H54 (cell line): ENCODE results near the gene CARMIL1.

Experiments
- DNase-seq: peaks from one replicate; pipeline ENCODE4 v3.0.0; 2011; ENCODE audit warnings: low spot score, mixed read lengths; ENCODE audit not compliant: insufficient read length
- FAIRE-seq: peaks from 3 replicates; lab custom pipeline; 2011; peaks lifted over from hg19 to GRCh38; lab: Jason Lieb, UNC
- POLR2A ChIP-seq: IDR thresholded peaks from 2 replicates; pipeline ENCODE4 v1.6.1; 2011; ENCODE audit warnings: low read depth, mild to moderate bottlenecking, low read length

CARMIL1 gene

DNA sequence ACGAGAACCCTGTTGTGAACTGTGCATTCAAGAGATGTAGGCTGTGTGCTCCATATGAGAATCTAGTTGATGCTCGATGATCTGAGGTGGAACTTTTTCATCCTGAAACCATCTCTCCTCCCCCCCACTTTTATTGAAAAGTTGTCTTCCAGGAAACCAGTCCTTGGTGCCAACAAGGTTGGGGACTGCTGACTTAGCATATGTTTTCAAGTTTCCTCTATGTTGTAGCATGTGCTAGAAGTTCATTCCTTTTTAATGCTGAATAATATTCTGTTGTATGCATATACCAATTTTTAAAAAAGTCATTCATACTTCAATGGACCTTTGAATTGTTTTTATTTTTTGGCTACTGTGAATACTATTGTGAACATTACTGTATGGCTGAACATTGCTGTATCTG, 27.2 kb downstream of the CARMIL1 start:
- no peak for FAIRE-seq
- TF ChIP-seq POLR2A, result no peak
- DNase-seq, result no peak

DNA sequence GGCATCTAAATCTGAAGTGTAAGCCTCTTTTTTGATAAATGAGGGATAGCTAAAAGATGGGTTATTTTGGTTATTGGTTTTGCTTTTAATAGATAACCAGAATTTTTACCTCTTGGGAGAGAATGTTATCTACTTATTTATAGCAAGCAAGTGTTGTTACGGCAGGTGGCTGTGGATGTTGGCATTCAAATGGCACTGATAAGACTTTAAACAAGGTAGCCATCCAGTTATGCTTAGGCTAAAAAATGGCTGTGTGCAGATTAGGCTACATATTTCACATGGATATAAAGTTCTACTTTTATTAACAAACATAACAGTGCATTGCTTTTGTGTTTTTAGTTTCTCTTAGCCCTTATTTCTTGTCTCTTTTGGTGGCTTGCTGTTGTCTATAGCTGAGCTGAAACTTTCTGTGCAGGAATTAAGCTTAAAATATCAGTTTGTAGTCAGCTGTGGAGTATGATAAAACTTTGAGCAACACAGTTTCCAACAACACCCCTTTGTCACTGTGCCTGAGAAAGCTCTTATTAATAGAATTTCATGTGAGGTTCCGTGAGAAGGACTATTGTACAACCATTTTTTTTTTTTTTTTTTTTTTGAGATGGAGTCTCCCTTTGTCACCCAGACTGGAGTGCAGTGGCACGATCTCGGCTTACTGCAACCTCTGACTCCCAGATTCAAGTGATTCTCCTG, 28.8 kb downstream of the CARMIL1 start:
- TF ChIP-seq POLR2A, result no peak
- no peak for FAIRE-seq
- DNase-seq, result no peak

- no peak for FAIRE-seq
- no peak for DNase-seq
- TF ChIP-seq POLR2A, result no peak
These were observed 30.7 kb downstream of the CARMIL1 start for GRCh38 chr6:25309886-25310285.

- DNase-seq, result peak; percentile 26
- no peak for TF ChIP-seq POLR2A
- FAIRE-seq, result peak; percentile 95
These were observed 32.2 kb downstream of the CARMIL1 start for GRCh38 chr6:25311331-25311840.

- no peak for DNase-seq
These were observed 33.0 kb downstream of the CARMIL1 start for GRCh38 chr6:25312034-25312620.

GRCh38 chr6:25312703-25313102, 33.5 kb downstream of the CARMIL1 start:
- TF ChIP-seq POLR2A, result no peak
- peak; percentile 15 for DNase-seq
- peak; percentile 68 for FAIRE-seq

More at GRCh38 chr6:25312034-25312620, 33.0 kb downstream of the CARMIL1 start:
- no peak for TF ChIP-seq POLR2A
- FAIRE-seq, result peak; percentile 15

- no peak for TF ChIP-seq POLR2A
- DNase-seq, result no peak
- FAIRE-seq, result no peak
These were observed 35.5 kb downstream of the CARMIL1 start for GRCh38 chr6:25314509-25315175.

DNA sequence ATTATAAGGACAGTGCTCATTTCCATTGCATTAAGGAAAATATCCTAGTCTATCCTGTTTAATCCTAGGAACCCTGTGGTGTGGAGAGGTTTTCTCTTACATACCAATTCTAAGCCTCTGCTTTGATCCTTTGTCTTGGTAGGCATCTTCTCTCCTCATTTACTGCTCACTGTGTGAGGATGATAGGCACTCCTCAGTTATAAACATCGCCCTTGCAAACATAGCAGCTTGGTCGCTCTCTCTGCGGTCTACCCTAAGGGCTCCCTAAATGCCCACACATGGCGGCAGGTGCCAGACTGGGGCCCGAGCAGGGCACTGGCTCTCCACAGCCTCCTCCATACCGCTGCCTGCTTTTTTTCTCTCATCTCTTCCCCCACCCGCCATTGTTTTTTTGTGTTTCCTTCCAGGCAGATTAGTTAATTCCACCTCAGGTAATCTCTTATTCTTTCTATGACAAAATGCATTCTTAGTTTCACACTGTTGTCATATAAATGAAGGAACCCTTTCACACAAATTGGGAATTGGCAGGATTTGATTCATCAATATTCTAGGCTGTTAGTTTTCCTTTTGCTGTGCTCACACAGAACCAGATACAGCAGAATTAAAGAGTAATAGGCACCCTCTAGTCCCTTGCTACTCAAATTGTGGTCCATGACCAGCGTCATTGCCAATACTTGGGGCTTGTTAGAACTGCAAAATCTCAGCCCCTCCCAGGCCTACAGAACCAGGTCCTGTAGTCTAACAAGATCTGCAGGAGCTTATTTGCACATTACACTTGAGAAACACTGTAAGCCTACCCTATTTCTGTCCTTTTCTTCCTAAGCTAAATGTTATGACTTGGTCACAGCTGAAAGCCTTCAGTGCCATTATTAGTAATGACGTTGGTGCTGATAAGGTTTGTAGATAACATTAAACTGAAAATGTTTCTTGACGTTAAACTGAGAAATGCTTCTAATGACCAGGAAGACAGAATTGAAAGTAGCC, 36.3 kb downstream of the CARMIL1 start:
- DNase-seq, result no peak
- TF ChIP-seq POLR2A, result no peak
- FAIRE-seq, result no peak

DNA sequence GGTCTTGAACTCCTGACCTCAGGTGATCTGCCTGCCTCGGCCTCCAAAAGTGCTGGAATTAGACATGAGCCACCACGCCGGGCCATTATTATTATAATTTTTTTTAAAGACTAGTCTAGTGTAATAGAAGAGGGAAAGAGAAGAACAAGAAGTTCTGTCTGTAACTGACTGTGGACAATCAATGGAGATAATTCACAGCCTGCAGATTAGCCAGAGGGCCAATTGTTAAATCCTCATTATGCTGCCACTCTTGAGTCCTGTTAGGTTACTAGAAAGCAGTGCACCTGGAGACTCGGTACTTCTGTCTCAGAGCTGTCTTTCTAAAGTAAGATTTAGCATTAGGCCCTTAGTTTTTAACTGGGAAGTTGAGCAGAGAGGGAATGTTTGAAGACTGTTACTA, 37.5 kb downstream of the CARMIL1 start:
- no peak for TF ChIP-seq POLR2A
- DNase-seq, result no peak
- FAIRE-seq, result no peak

- FAIRE-seq (no peak), DNase-seq (no peak)
- TF ChIP-seq POLR2A, result no peak
These were observed 39.4 kb downstream of the CARMIL1 start for GRCh38 chr6:25318589-25318988.

GRCh38 chr6:25320459-25320858, 41.3 kb downstream of the CARMIL1 start:
- DNase-seq (no peak), FAIRE-seq (no peak)
- TF ChIP-seq POLR2A, result no peak

GRCh38 chr6:25322692-25323091, 43.5 kb downstream of the CARMIL1 start:
- DNase-seq, result no peak
- no peak for TF ChIP-seq POLR2A
- FAIRE-seq, result no peak

DNA sequence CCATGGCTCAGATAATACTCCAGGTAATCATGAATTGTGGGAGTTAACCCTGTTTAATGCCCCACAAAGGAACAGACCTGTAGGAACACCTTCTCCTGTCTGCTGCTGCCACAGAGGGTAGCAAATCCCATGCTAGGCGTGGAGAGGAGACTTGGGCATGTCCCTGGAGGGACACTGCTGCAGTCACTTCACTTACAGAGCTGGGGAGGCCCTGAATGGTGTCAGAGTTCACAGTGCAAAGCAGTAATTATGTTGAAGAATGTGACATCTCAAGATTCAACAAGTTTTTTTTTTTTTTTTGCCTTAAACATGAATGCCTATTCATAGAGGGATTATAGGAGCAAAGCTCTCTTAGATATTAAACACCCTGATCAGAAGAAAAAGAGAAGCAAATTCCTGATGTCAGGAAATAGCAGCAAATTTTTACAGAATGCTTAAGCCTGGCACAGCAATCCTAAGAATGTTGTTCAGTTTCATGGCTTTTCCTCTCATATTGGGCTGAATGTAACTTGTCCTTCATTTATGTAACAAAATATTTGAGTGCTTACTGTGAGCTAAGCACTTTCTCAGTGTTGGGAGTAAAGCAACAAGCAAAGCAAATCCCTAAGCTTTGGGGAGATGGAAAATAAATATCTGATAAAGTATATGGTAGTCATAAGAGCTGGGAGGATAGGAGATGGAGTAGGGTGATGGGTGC, 45.0 kb downstream of the CARMIL1 start:
- DNase-seq (no peak), FAIRE-seq (no peak)
- no peak for TF ChIP-seq POLR2A

- no peak for TF ChIP-seq POLR2A
- FAIRE-seq, result no peak
- DNase-seq, result no peak
These were observed 47.0 kb downstream of the CARMIL1 start for GRCh38 chr6:25326126-25326525.
